BJ (cell line): ENCODE measurements around the gene CDHR3. TPM values are rescaled to one million over a fixed set of nuclear protein-coding genes. Genes with fewer than 3 reads are reported as not detected.
"Not testable (repeated sequence)": the region's sequence is repeated elsewhere in the genome, so short reads cannot be mapped to it uniquely, and the experiment has no call there.

Experiments
- CTCF ChIA-PET: fragments of 350-600 bp; formaldehyde crosslinking; extraction: SDS; loops from one replicate; lab custom pipeline; 2021; ENCODE audit warnings: antibody characterized with exemption, inconsistent platforms; lab: Yijun Ruan, JAX
- POLR2A ChIA-PET: fragments of 300-600 bp; sonication (Branson Sonifier 250); formaldehyde crosslinking; extraction: SDS; loops from one replicate; lab custom pipeline; 2021; ENCODE audit warnings: antibody characterized with exemption; lab: Charles Lee
- DNase-seq: peaks from one replicate; pipeline ENCODE4 v3.0.0-alpha.2; 2011; ENCODE audit warnings: low read depth
- H3K27me3 ChIP-seq: 2 replicates; pipeline ENCODE4 v1.6.0; 2011; ENCODE audit warnings: low read length; ENCODE audit not compliant: control insufficient read depth, insufficient read depth
- H3K36me3 ChIP-seq: 2 replicates; pipeline ENCODE4 v1.5.1; 2011; ENCODE audit warnings: low read length; ENCODE audit not compliant: control insufficient read depth, insufficient read depth
- H3K4me3 ChIP-seq: 2 replicates; pipeline ENCODE4 v1.5.1; 2011; ENCODE audit warnings: low read depth, mild to moderate bottlenecking, control low read depth, low read length
- CTCF ChIP-seq: IDR thresholded peaks from 2 replicates; pipeline ENCODE4 v1.5.1; 2011; ENCODE audit warnings: low read depth, mild to moderate bottlenecking, control low read depth, inconsistent platforms, low read length, moderate library complexity; ENCODE audit not compliant: insufficient read depth
- polyA plus RNA-seq: library from polyadenylated mRNA; depleted of rRNA; stranded (reverse); fragments of >200 nt; gene quantifications from 2 replicates; pipeline ENCODE4 v1.2.3, GENCODE V29; 2011

CDHR3 gene
- polyA plus RNA-seq, 1 experiment = 2.9 TPM

- POLR2A ChIA-PET = interaction anchor here (0.6 kb wide), 1 partner anchor 61 kb away, joined by 11 read pairs; no protein-coding TSS in a partner anchor
- CTCF ChIA-PET = interaction anchor here (2.1 kb wide), 1 partner anchor 8 kb away, joined by 11 read pairs; no protein-coding TSS in a partner anchor
- no peak overlapping the region for H3K4me3 ChIP-seq
- DNase-seq = no peak
- no peaks in the 10 kb centered on the region for H3K36me3 ChIP-seq
- peaks cover 1% of the 10 kb centered on the region; the same call in 1 of the 2 replicates for H3K27me3 ChIP-seq
- TF ChIP-seq CTCF = no peak
Measured at GRCh38 chr7:106001196-106001595, 38.1 kb downstream of the CDHR3 start.

- TF ChIP-seq CTCF = no peak
- CTCF ChIA-PET = interaction anchor here (2.1 kb wide), 1 partner anchor 8 kb away, joined by 11 read pairs; no protein-coding TSS in a partner anchor
- Histone ChIP-seq H3K4me3 (no peak overlapping the region), H3K36me3 (no peaks in the 10 kb centered on the region), H3K27me3 (peaks cover 1% of the 10 kb centered on the region; the same call in 1 of the 2 replicates)
- DNase-seq = no peak
- POLR2A ChIA-PET = no interaction called here
Measured at GRCh38 chr7:106001886-106002285, 38.8 kb downstream of the CDHR3 start.

GRCh38 chr7:106003525-106004064 is 40.5 kb downstream of the CDHR3 start:
- Histone ChIP-seq H3K27me3 (peaks cover 1% of the 10 kb centered on the region; the same call in 1 of the 2 replicates), H3K4me3 (no peak overlapping the region), H3K36me3 (no peaks in the 10 kb centered on the region)
- no peak for DNase-seq
- ChIA-PET POLR2A (no interaction called here), CTCF (no interaction called here)
- TF ChIP-seq CTCF = no peak

- Histone ChIP-seq H3K4me3 (no peak overlapping the region), H3K36me3 (no peaks in the 10 kb centered on the region), H3K27me3 (no peaks in the 10 kb centered on the region; the same call in 1 of the 2 replicates)
- ChIA-PET POLR2A (no interaction called here), CTCF (interaction anchor here (3.5 kb wide), 1 partner anchor 246 kb away, joined by 22 read pairs; no protein-coding TSS in a partner anchor)
- DNase-seq = no peak
- TF ChIP-seq CTCF = no peak
Measured at GRCh38 chr7:106006906-106007305, 43.8 kb downstream of the CDHR3 start.

GRCh38 chr7:106007796-106008195 is 44.7 kb downstream of the CDHR3 start:
- H3K4me3 ChIP-seq, POLR2A ChIA-PET: not testable (repeated sequence)
- CTCF ChIA-PET = interaction anchor here (1.0 to 3.5 kb wide), 6 partner anchors 9 to 247 kb away, joined by 3 to 22 read pairs (median 8); no protein-coding TSS in a partner anchor

More at GRCh38 chr7:106007796-106008195, 44.7 kb downstream of the CDHR3 start:
- not testable (repeated sequence) for DNase-seq, H3K36me3 ChIP-seq, H3K27me3 ChIP-seq
